Activated CD8-positive, alpha-beta memory T cell treated with anti-CD3 and anti-CD28 coated beads, Interleukin-2, amount 10 ng/mL, durations not matched to agents 7 days and 5 days (primary cell): ENCODE measurements around the gene TMEM107. TPM values are rescaled to one million over a fixed set of nuclear protein-coding genes. Genes with fewer than 3 reads are reported as not detected.

Experiments
- ATAC-seq: fragments of 150-1000 bp; cut with Tn5 transposase; one replicate; pipeline ENCODE4 v1.10.0; 2021; ENCODE audit warnings: moderate library complexity
- CTCF ChIA-PET: fragments of 350-600 bp; sonication (Branson Sonifier 250); formaldehyde crosslinking; loops from one replicate; lab custom pipeline; 2021; ENCODE audit warnings: antibody characterized with exemption; lab: Charles Lee
- DNase-seq: peaks from one replicate; pipeline ENCODE4 v3.0.0-alpha.2; 2020
- H3K27ac Mint-ChIP-seq: one replicate; pipeline ENCODE4 v1.8.0; 2021; ENCODE audit warnings: mild to moderate bottlenecking, mixed read lengths
- H3K27me3 Mint-ChIP-seq: one replicate; pipeline ENCODE4 v1.8.0; 2021; ENCODE audit warnings: mixed read lengths
- H3K36me3 Mint-ChIP-seq: one replicate; pipeline ENCODE4 v1.8.0; 2021; ENCODE audit warnings: mild to moderate bottlenecking, mixed read lengths
- H3K4me1 Mint-ChIP-seq: one replicate; pipeline ENCODE4 v1.8.0; 2021; ENCODE audit warnings: mixed read lengths
- H3K4me3 Mint-ChIP-seq: one replicate; pipeline ENCODE4 v1.8.0; 2021; ENCODE audit warnings: mild to moderate bottlenecking, moderate library complexity, mixed read lengths
- H3K9me3 Mint-ChIP-seq: one replicate; pipeline ENCODE4 v1.8.0; 2022; ENCODE audit warnings: low read depth, mixed read lengths
- total RNA-seq, 2 experiments: library from RNA; stranded (reverse); gene quantifications; one replicate each; pipeline ENCODE4 v1.2.3, GENCODE V29; 2021

The TMEM107 gene
- total RNA-seq, 2 experiments from 2014 or later: 29.9 to 61.0 TPM

GRCh38 chr17:8141741-8142140 is 34.4 kb downstream of the TMEM107 start:
- CTCF ChIA-PET: interaction anchor here (5.0 to 5.9 kb wide), 3 partner anchors 10 to 23 kb away, joined by 47 to 92 read pairs (median 52); partner anchors contain the start of genes ALOXE3, PER1 and VAMP2
- peaks cover 19% of the 10 kb centered on the region for H3K36me3 Mint-ChIP-seq
- ATAC-seq (no peak), DNase-seq (no peak)
- no peaks in the 10 kb centered on the region for H3K9me3 Mint-ChIP-seq
- peaks cover 2% of the 10 kb centered on the region for H3K27me3 Mint-ChIP-seq
- H3K4me1 Mint-ChIP-seq: peaks cover 1% of the 10 kb centered on the region
- H3K27ac Mint-ChIP-seq: no peak overlapping the region
- no peak overlapping the region for H3K4me3 Mint-ChIP-seq

- CTCF ChIA-PET: interaction anchor here (0.9 to 5.9 kb wide), 5 partner anchors 11 to 108 kb away, joined by 3 to 92 read pairs (median 47); partner anchors contain the start of genes ALOXE3, PER1, PFAS and VAMP2
- no peaks in the 10 kb centered on the region for H3K9me3 Mint-ChIP-seq
- H3K27ac Mint-ChIP-seq: no peak overlapping the region
- H3K4me1 Mint-ChIP-seq: peaks cover 2% of the 10 kb centered on the region
- no peak overlapping the region for H3K4me3 Mint-ChIP-seq
- peaks cover 3% of the 10 kb centered on the region for H3K27me3 Mint-ChIP-seq
- DNase-seq (no peak), ATAC-seq (no peak)
- peaks cover 13% of the 10 kb centered on the region for H3K36me3 Mint-ChIP-seq
Observed at GRCh38 chr17:8141045-8141444, 35.1 kb downstream of the TMEM107 start.

GRCh38 chr17:8140065-8141029 is 35.8 kb downstream of the TMEM107 start:
- CTCF ChIA-PET: interaction anchor here (0.8 to 5.9 kb wide), 11 partner anchors 12 to 804 kb away, joined by 3 to 92 read pairs (median 17); partner anchors contain the start of genes ACAP1, ALOXE3, CTC1 and HES7
- DNase-seq: no peak

DNA sequence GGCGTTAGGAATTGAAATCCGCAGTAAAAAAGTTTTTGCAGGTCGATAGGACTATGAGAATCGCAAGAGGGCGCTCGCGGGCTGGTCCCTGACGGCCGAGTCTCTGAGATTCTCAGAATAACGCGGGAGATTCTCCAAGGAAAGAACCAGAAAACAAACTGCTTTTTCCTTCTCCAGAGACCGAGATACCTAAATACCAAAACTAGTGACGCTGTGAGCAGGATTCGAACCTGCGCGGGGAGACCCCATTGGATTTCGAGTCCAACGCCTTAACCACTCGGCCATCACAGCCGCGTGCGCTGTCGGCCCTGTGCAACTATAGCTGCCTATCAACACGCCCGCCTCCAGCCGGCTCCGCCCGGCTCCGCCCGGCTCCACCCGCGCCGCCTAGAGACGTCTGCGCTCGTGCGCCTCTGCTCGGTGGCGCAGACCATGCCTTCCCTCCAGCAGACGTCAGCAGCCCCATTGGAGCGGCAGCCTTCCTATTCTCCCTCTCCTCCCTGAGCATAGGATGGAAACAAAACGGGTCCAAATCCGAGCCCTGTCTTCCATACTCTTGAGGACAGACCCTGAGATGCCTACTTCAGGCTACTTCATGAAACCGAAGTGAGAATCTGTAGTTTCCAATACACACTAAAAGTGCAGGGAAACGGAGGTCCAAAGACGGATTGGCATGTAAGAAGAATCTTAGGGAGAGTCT is 37.4 kb downstream of the TMEM107 start:
- Mint-ChIP-seq H3K4me1 (peaks cover 2% of the 10 kb centered on the region), H3K36me3 (peaks cover 9% of the 10 kb centered on the region), H3K9me3 (no peaks in the 10 kb centered on the region), H3K27me3 (peaks cover 5% of the 10 kb centered on the region), H3K27ac (no peak overlapping the region), H3K4me3 (no peak overlapping the region)
- DNase-seq: peak; percentile 98
- CTCF ChIA-PET: interaction anchor here (0.8 to 5.9 kb wide), 26 partner anchors 9 to 237 kb away, joined by 3 to 92 read pairs (median 6); partner anchors contain the start of genes ALOXE3, AURKB, CTC1 and HES7
- peak; percentile 95 for ATAC-seq

More at GRCh38 chr17:8140065-8141029, 35.8 kb downstream of the TMEM107 start:
- Mint-ChIP-seq H3K27ac (no peak overlapping the region), H3K9me3 (no peaks in the 10 kb centered on the region), H3K4me3 (no peak overlapping the region), H3K27me3 (peaks cover 3% of the 10 kb centered on the region), H3K4me1 (peaks cover 2% of the 10 kb centered on the region), H3K36me3 (peaks cover 11% of the 10 kb centered on the region)
- ATAC-seq: no peak

DNA sequence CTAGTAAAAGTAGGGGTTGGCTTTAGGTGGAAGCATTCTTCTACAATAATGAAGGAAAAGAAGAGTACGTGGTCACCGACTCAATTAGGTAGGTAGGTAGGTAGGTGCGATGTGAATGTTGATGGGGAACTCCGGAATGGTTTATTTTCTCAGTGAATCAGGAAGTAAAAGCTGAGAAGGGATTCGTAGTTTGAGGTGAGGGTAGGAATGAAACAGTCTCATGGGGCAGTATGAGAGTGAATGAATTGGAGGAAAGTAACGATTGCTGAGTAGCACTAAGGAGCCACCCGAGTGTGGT is 37.9 kb downstream of the TMEM107 start:
- Mint-ChIP-seq H3K4me1 (peaks cover 2% of the 10 kb centered on the region), H3K4me3 (no peak overlapping the region), H3K9me3 (no peaks in the 10 kb centered on the region), H3K27me3 (peaks cover 5% of the 10 kb centered on the region), H3K27ac (no peak overlapping the region), H3K36me3 (peaks cover 7% of the 10 kb centered on the region)
- DNase-seq: no peak
- no peak for ATAC-seq
- CTCF ChIA-PET: interaction anchor here (0.8 to 5.9 kb wide), 30 partner anchors 8 to 237 kb away, joined by 3 to 92 read pairs (median 5); partner anchors contain the start of genes ALOXE3, AURKB, CTC1 and HES7

DNA sequence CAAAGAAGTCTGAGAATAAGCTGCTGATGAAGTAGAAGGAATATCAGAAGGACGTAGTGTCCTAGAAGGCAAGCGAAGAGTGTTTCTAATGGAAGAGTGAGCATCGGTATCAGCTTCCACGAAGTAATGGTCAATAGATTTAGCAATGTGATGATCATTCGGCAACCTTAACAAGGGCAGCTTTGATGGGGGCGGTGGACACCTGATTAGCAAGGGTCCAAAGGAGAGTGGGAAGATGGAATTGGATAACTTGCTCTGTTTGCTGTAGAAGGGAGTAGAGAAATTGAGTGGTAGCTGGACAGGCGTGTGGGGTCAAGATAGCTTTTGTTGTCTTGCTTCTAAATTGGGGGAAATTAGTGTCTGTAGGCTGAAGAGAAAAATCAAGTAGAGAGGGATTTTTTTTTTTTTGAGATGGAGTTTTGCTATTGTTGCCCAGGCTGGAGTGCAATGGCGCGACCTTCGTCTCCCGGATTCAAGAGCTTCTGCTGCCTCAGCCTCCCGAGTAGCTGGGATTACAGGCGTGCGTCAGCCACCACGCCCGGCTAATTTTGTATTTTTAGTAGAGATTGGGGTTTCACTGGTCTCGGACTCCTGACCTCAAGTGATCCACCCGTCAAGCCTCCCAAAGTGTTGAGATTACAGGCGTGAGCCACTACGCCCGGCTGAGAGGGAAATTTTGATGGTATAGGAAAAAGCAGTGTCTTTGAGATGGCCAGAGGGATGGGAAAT is 38.4 kb downstream of the TMEM107 start:
- H3K27ac Mint-ChIP-seq: no peak overlapping the region
- CTCF ChIA-PET: interaction anchor here (0.8 to 5.9 kb wide), 23 partner anchors 8 to 163 kb away, joined by 3 to 92 read pairs (median 7); partner anchors contain the start of genes ALOXE3, AURKB, CTC1 and HES7
- peaks cover 5% of the 10 kb centered on the region for H3K27me3 Mint-ChIP-seq
- DNase-seq (no peak), ATAC-seq (no peak)
- no peak overlapping the region for H3K4me3 Mint-ChIP-seq
- H3K4me1 Mint-ChIP-seq: peaks cover 2% of the 10 kb centered on the region
- no peaks in the 10 kb centered on the region for H3K9me3 Mint-ChIP-seq
- H3K36me3 Mint-ChIP-seq: peaks cover 7% of the 10 kb centered on the region

DNA sequence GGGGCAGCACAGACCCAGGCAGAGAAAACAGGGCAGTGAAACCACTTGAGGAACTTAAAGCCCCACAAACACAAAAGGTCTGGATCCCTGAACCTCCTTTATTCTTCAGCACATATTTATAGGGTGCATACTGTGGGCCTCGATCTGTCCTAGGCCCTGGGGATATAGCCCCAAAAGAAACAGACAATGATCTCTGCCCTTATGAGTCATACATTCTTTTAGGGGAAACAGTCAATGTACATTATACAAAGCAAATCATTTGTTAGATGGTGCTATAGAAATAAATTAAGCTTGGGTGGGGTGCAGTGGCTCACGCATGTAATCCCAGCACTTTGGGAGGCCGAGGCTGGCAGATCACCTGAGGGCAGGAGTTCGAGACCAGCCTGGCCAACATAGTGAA is 42.2 kb downstream of the TMEM107 start:
- Mint-ChIP-seq H3K9me3 (no peaks in the 10 kb centered on the region), H3K4me1 (peaks cover 2% of the 10 kb centered on the region), H3K36me3 (no peaks in the 10 kb centered on the region), H3K4me3 (no peak overlapping the region), H3K27ac (no peak overlapping the region), H3K27me3 (peaks cover 20% of the 10 kb centered on the region)
- no peak for DNase-seq
- CTCF ChIA-PET: interaction anchor here (0.8 to 2.0 kb wide), 6 partner anchors 17 to 75 kb away, joined by 3 to 5 read pairs (median 4); no protein-coding TSS in a partner anchor
- ATAC-seq: no peak

- peaks cover 2% of the 10 kb centered on the region for H3K4me1 Mint-ChIP-seq
- H3K9me3 Mint-ChIP-seq: no peaks in the 10 kb centered on the region
- H3K4me3 Mint-ChIP-seq: no peak overlapping the region
- ATAC-seq: no peak
- CTCF ChIA-PET: interaction anchor here (0.7 to 2.0 kb wide), 5 partner anchors 23 to 74 kb away, joined by 3 to 5 read pairs (median 3); no protein-coding TSS in a partner anchor
- peaks cover 20% of the 10 kb centered on the region for H3K27me3 Mint-ChIP-seq
- H3K36me3 Mint-ChIP-seq: no peaks in the 10 kb centered on the region
- no peak for DNase-seq
- H3K27ac Mint-ChIP-seq: no peak overlapping the region
Observed at GRCh38 chr17:8133399-8133798, 42.8 kb downstream of the TMEM107 start.

DNA sequence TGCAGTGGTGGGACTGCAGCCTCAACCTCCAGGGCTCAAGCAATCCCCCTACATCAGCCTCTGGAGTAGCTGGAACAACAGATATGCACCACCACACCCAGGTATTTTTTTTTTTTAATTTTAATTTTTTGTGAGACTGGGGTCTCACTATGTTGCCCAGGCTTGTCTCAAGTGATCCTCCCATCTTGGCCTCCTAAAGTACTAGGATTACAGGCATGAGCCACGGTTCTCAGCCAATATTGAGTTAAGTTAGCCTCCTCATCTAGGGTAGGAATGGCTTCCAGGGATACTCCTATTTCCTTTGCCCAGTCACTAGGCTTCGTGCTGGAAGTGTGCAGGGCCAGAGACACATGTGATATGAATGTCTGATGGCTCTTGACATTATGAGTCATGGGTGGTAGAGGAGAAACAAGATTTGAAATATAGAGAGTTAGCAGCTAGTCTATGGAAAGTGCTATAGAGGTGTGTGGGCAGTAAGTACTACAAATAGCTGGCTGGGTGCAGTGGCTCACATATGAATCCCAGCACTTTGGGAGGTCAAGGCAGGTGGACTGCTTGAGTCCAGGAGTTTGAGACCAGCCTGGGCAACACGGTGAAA is 44.2 kb downstream of the TMEM107 start:
- ATAC-seq (peak; percentile 42), DNase-seq (no peak)
- no peak overlapping the region for H3K27ac Mint-ChIP-seq
- H3K27me3 Mint-ChIP-seq: peaks cover 24% of the 10 kb centered on the region
- CTCF ChIA-PET: interaction anchor here (1.1 to 2.0 kb wide), 4 partner anchors 21 to 56 kb away, joined by 3 to 5 read pairs (median 4); no protein-coding TSS in a partner anchor
- peaks cover 6% of the 10 kb centered on the region for H3K4me1 Mint-ChIP-seq
- H3K36me3 Mint-ChIP-seq: no peaks in the 10 kb centered on the region
- H3K9me3 Mint-ChIP-seq: no peaks in the 10 kb centered on the region
- H3K4me3 Mint-ChIP-seq: no peak overlapping the region

DNA sequence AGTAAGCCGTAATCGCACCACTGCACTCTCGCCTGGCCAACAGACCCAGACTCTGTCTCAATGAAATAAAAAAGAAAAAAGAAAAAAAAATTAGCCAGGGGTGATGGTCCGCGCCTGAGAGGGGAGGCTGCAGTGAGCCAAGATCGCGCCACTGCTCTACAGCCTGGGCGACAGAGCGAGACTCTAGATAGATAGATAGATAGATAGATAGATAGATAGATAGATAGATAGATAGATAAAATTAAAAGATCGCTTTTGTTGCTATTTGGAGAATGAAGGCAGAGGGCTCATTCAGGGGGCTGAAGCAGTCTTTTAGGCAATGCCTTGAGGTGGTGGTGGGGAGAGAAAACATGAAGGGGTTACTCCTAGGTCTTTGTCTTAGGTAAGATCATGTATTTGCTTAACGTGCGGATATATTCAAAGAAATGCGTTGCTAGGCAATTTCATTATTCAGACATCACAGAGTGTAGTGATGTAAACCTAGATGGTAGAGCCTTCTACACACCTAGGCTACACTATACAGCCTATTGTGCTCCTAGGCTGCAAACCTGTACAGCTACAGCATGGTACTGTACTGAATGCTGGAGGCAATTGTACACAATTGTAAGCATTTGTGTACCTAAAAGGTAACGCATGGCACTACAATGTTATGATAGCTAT is 47.9 kb downstream of the TMEM107 start:
- no peak overlapping the region for H3K4me3 Mint-ChIP-seq
- H3K27me3 Mint-ChIP-seq: peaks cover 41% of the 10 kb centered on the region
- no peaks in the 10 kb centered on the region for H3K9me3 Mint-ChIP-seq
- CTCF ChIA-PET: interaction anchor here (1.8 kb wide), 1 partner anchor 11 kb away, joined by 5 read pairs; no protein-coding TSS in a partner anchor
- ATAC-seq (no peak), DNase-seq (no peak)
- H3K27ac Mint-ChIP-seq: no peak overlapping the region
- H3K4me1 Mint-ChIP-seq: peaks cover 37% of the 10 kb centered on the region
- H3K36me3 Mint-ChIP-seq: no peaks in the 10 kb centered on the region

- ATAC-seq (peak; percentile 52), DNase-seq (peak; percentile 62)
- Mint-ChIP-seq H3K27me3 (peaks cover 48% of the 10 kb centered on the region), H3K9me3 (no peaks in the 10 kb centered on the region), H3K27ac (peak overlapping the region; percentile 74), H3K36me3 (no peaks in the 10 kb centered on the region), H3K4me1 (peaks cover 47% of the 10 kb centered on the region), H3K4me3 (peak overlapping the region; percentile 95)
- CTCF ChIA-PET: interaction anchor here (0.8 to 2.1 kb wide), 9 partner anchors 7 to 123 kb away, joined by 3 to 25 read pairs (median 3); partner anchors contain the start of gene PFAS
Observed at GRCh38 chr17:8126491-8127066, 49.6 kb downstream of the TMEM107 start.
